GM12872 (cell line): ENCODE results near the gene RBM15.

Source experiments
- CTCF ChIP-seq: IDR thresholded peaks from 3 replicates; pipeline ENCODE4 v1.5.1; 2011; ENCODE audit warnings: low read depth, mild to moderate bottlenecking, low read length, moderate library complexity; ENCODE audit not compliant: insufficient read depth

RBM15 gene

DNA sequence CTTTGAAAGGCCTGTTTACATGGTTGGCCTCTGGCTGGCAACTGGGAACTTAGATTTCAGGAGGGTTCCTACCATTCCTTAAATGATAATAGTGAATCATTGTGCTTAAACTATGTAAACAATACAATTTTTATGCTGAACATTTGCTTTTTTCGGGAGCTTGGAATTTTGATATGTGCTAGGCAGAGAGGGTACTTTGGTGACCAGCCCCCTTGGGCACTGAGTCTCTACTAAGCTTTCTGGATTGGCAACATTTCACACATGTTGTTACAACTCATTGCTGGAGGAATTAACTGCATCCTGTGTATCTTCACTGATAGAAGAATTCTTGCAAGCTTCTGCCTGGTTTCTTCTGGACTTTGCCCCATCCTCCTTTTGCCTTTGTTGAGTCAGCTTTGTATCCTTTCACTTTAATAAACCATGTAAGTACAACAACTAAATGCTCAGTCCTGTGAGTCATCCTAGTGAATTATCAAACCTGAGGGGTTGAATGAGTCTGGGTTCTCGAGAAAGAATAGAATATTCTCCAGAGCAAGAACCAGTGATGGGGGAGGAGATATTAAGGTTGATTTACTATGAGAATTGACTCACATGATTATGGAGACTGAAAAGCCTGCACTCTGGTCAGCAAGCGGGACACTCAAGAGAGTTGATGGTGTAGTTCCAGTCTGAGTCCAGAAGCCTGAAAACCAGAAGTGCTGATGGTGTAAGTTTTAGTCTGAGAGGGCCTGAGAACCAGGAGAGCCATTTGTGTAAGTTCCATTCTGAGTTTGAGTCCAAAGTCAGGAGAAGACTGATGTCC lies 54.7 kb downstream of the RBM15 start:
- no peak for TF ChIP-seq CTCF

DNA sequence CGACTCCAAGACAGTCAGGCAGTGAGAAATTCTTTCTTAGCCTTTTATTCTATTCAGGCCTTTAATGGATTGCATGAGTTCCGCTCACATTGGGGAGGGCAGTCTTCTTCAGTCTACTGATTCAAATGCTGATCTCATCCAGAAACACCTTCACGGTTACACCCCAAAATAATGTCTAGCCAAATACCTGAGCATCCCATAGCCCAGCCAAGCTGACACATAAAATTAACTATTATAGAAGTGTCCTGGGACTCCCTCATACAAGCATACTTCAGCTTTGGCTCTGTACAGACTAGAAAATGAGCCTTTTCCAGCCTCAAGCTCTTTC lies 55.3 kb downstream of the RBM15 start:
- no peak for TF ChIP-seq CTCF
